Fibroblast of villous mesenchyme (primary cell): Measurements from ENCODE around the gene GPX7. TPM values are rescaled to one million over a fixed set of nuclear protein-coding genes. Genes with fewer than 3 reads are reported as not detected.

Experiments
- DNase-seq: peaks from one replicate; pipeline ENCODE4 v3.0.0-alpha.2; 2010; ENCODE audit warnings: low read depth
- H3K4me3 ChIP-seq: 2 replicates; pipeline ENCODE4 v1.5.1; 2011; ENCODE audit warnings: low read depth, mild to moderate bottlenecking, low read length
- total RNA-seq: library from RNA; depleted of rRNA; stranded (reverse); fragments of >200 nt; gene quantifications from 2 replicates; pipeline ENCODE4 v1.2.3, GENCODE V29; 2012
- TF ChIP-seq, protein P1 (sequence below): IDR thresholded peaks from 2 replicates; pipeline ENCODE4 v1.5.1; 2012; ENCODE audit warnings: low read depth, mild to moderate bottlenecking, low read length; ENCODE audit not compliant: insufficient read depth

Gene GPX7
- total RNA-seq, 1 donor = 64.8 TPM

GRCh38 chr1:52632732-52633290 is 30.6 kb downstream of the GPX7 start, which contains the start of gene SHISAL2A:
Gene SHISAL2A (plus strand): TSS chr1:52633168. CDS start chr1:52633494, 326 bp downstream.
- DNase-seq = no peak
- peak within 1 kb of the TSS; percentile 33 for H3K4me3 ChIP-seq
- TF ChIP-seq, protein P1, sequence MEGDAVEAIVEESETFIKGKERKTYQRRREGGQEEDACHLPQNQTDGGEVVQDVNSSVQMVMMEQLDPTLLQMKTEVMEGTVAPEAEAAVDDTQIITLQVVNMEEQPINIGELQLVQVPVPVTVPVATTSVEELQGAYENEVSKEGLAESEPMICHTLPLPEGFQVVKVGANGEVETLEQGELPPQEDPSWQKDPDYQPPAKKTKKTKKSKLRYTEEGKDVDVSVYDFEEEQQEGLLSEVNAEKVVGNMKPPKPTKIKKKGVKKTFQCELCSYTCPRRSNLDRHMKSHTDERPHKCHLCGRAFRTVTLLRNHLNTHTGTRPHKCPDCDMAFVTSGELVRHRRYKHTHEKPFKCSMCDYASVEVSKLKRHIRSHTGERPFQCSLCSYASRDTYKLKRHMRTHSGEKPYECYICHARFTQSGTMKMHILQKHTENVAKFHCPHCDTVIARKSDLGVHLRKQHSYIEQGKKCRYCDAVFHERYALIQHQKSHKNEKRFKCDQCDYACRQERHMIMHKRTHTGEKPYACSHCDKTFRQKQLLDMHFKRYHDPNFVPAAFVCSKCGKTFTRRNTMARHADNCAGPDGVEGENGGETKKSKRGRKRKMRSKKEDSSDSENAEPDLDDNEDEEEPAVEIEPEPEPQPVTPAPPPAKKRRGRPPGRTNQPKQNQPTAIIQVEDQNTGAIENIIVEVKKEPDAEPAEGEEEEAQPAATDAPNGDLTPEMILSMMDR = no peak

DNA sequence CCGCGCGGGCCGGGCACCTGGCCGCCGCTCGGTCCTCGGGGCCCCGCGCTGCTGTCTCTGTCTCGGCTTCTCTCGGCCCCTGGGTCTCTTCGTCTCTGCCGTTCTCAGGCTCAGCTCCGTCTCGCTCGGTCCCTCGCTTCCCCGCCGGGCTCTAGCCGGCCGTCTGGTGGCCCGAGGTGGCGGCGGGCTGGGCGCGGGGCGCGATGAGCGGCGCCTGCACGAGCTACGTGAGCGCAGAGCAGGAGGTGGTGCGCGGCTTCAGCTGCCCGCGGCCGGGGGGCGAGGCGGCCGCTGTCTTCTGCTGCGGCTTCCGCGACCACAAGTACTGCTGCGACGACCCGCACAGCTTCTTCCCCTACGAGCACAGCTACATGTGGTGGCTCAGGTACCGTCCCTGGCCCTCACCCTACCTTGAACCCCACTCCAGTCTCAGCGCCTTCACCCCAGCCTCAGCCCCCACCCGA is 31.2 kb downstream of the GPX7 start:
- TF ChIP-seq, protein P1 = no peak
- no peak for DNase-seq
- H3K4me3 ChIP-seq = peak overlapping the region; percentile 33

- TF ChIP-seq, protein P1 = no peak
- H3K4me3 ChIP-seq = no peak overlapping the region
- DNase-seq = no peak
Observed at GRCh38 chr1:52634111-52634510, 31.9 kb downstream of the GPX7 start.

DNA sequence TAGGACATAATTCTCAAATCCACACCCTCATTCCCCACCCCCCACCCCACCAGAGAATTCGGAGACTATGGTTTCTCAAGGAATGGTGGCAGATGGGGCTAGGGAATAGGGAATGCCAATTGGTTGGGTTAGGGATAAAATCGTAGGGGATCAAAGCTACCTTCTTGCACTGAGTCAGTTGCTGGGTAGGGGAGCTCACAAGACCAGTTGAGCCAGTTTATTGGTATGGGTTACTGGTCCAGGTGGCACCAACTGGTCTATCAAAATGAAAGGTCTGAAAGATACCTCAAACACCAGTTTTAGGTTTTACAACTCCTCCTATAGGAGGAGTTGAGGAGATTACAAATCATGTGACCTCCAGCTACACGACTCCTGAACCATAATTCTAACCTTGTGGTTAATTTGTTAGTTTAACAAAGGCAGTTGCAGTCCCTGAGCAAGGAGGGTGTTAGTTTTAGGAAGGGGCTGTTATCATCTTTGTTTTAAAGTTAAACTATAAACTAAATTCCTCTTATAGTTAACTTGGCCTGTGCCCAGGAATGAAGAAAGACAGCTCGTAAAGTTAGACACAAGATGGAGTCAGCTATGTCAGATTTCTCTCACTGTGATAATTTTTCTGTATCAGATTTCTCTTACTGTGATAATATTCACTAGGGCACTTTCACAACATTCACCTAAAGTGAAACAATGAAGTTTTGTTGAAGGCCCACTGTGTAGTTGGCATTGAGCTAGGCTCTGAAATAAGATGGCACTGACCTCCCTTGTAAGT is 33.3 kb downstream of the GPX7 start:
- H3K4me3 ChIP-seq = no peak overlapping the region
- peak; percentile 34 for DNase-seq
- TF ChIP-seq, protein P1 = no peak

- no peak overlapping the region for H3K4me3 ChIP-seq
- no peak for DNase-seq
- TF ChIP-seq, protein P1 = no peak
Observed at GRCh38 chr1:52636721-52637695, 34.8 kb downstream of the GPX7 start.

- TF ChIP-seq, protein P1 = no peak
- no peak overlapping the region for H3K4me3 ChIP-seq
- no peak for DNase-seq
Observed at GRCh38 chr1:52637946-52638345, 35.8 kb downstream of the GPX7 start.
